KMS-11 (cell line): ENCODE measurements around the gene ANKRD13C.

Source experiments
- H2AFZ ChIP-seq: fragments of 200-600 bp; sonication (generic); 2 replicates; pipeline ENCODE4 v1.6.1; 2016; ENCODE audit warnings: antibody characterized with exemption, mixed run types, low read depth
- H3K27ac ChIP-seq: fragments of 200-600 bp; sonication (generic); 2 replicates; pipeline ENCODE4 v1.6.1; 2016; ENCODE audit warnings: mild to moderate bottlenecking, mixed run types
- H3K27me3 ChIP-seq: fragments of 200-600 bp; sonication (generic); 2 replicates; pipeline ENCODE4 v1.6.1; 2017; ENCODE audit warnings: mild to moderate bottlenecking, low read depth, mixed run types, moderate library complexity; ENCODE audit not compliant: insufficient read depth
- H3K36me3 ChIP-seq: fragments of 200-600 bp; sonication (generic); 2 replicates; pipeline ENCODE4 v1.6.1; 2017; ENCODE audit warnings: mild to moderate bottlenecking, mixed run types; ENCODE audit not compliant: insufficient read depth
- H3K4me1 ChIP-seq: fragments of 200-600 bp; sonication (generic); 2 replicates; pipeline ENCODE4 v1.6.1; 2016; ENCODE audit warnings: mild to moderate bottlenecking, low read depth, mixed run types; ENCODE audit not compliant: poor library complexity, severe bottlenecking
- H3K4me2 ChIP-seq: fragments of 200-600 bp; sonication (generic); 2 replicates; pipeline ENCODE4 v1.7.0; 2016; ENCODE audit warnings: mild to moderate bottlenecking, mixed run types
- H3K4me3 ChIP-seq: fragments of 200-600 bp; sonication (generic); IDR thresholded peaks from 2 replicates; pipeline ENCODE4 v1.6.1; 2017; ENCODE audit warnings: low read depth, low read length, mixed read lengths; ENCODE audit not compliant: insufficient read depth
- H3K79me2 ChIP-seq: fragments of 200-600 bp; sonication (generic); 2 replicates; pipeline ENCODE4 v1.6.1; 2016; ENCODE audit warnings: low read depth, mixed run types; ENCODE audit not compliant: insufficient read depth
- H3K9ac ChIP-seq: fragments of 200-600 bp; sonication (generic); 2 replicates; pipeline ENCODE4 v1.6.1; 2016; ENCODE audit warnings: mild to moderate bottlenecking, mixed run types
- H4K20me1 ChIP-seq: fragments of 200-600 bp; sonication (generic); 2 replicates; pipeline ENCODE4 v1.6.1; 2016; ENCODE audit warnings: mild to moderate bottlenecking, mixed run types; ENCODE audit not compliant: insufficient read depth
- TF ChIP-seq, protein P1 (sequence below): fragments of 200-600 bp; sonication (generic); conservative IDR thresholded peaks from 2 replicates; pipeline ENCODE4 v1.6.1; 2017; ENCODE audit warnings: low read depth, mild to moderate bottlenecking, antibody characterized with exemption, low read length, moderate library complexity, mixed read lengths

The ANKRD13C gene

DNA sequence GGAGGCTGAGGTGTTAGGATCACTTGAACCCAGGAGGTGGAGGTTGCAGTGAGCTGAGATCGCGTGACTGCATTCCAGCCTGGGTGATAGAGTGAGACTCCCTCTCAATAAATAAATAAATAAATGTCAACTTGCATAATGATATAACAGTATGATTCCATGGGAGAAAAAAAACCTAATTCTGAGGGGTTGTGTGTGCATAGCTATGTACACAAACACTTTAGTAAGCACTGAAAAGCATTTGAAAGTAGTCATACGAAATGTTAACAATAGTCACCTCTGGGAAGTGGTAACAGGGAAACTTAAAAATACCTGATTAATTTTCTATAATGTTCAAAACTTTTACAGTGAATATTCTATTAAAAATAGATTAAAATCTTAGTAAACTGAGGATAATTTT, 43.2 kb downstream of the ANKRD13C start:
- TF ChIP-seq, protein P1, sequence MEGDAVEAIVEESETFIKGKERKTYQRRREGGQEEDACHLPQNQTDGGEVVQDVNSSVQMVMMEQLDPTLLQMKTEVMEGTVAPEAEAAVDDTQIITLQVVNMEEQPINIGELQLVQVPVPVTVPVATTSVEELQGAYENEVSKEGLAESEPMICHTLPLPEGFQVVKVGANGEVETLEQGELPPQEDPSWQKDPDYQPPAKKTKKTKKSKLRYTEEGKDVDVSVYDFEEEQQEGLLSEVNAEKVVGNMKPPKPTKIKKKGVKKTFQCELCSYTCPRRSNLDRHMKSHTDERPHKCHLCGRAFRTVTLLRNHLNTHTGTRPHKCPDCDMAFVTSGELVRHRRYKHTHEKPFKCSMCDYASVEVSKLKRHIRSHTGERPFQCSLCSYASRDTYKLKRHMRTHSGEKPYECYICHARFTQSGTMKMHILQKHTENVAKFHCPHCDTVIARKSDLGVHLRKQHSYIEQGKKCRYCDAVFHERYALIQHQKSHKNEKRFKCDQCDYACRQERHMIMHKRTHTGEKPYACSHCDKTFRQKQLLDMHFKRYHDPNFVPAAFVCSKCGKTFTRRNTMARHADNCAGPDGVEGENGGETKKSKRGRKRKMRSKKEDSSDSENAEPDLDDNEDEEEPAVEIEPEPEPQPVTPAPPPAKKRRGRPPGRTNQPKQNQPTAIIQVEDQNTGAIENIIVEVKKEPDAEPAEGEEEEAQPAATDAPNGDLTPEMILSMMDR, result no peak
- H3K4me3 ChIP-seq, result no peak overlapping the region
- H4K20me1 ChIP-seq, result no peaks in the 10 kb centered on the region
- no peak overlapping the region for H3K9ac ChIP-seq
- H3K27ac ChIP-seq, result no peak overlapping the region
- no peaks in the 10 kb centered on the region for H3K27me3 ChIP-seq
- H3K4me1 ChIP-seq, result no peaks in the 10 kb centered on the region
- H3K36me3 ChIP-seq, result no peaks in the 10 kb centered on the region
- no peak overlapping the region for H2AFZ ChIP-seq
- no peak overlapping the region for H3K4me2 ChIP-seq
- peaks cover 2% of the 10 kb centered on the region; the same call in 1 of the 2 replicates for H3K79me2 ChIP-seq

GRCh38 chr1:70299472-70299871, 55.0 kb downstream of the ANKRD13C start:
- Histone ChIP-seq H3K4me1 (no peaks in the 10 kb centered on the region), H3K4me3 (no peak overlapping the region), H3K79me2 (no peaks in the 10 kb centered on the region; the same call in 1 of the 2 replicates), H3K4me2 (no peak overlapping the region), H2AFZ (no peak overlapping the region), H3K36me3 (no peaks in the 10 kb centered on the region), H3K9ac (no peak overlapping the region), H3K27ac (no peak overlapping the region), H3K27me3 (no peaks in the 10 kb centered on the region), H4K20me1 (no peaks in the 10 kb centered on the region)
- TF ChIP-seq, protein P1, result no peak

DNA sequence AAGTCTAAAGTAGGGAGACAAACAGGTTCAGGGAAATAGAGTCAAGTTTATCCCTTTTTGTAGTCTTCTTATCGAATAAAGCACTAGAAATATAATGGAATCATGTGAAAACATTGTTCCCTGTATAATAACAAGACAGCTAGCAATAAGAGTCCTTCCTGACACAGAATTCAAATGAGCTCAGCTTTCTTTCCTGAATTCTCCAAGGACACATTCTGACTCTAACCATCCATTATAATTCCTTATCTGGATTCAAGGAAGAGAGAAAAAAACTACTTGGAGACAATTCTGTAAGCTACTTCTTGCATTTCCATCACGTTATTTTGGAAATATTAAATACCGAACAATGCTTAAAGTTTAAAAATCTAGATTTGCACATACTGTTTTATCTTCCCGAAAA, 58.8 kb downstream of the ANKRD13C start:
- Histone ChIP-seq H4K20me1 (no peaks in the 10 kb centered on the region), H3K79me2 (no peaks in the 10 kb centered on the region; the same call in 1 of the 2 replicates), H3K27me3 (no peaks in the 10 kb centered on the region), H3K4me1 (no peaks in the 10 kb centered on the region), H2AFZ (no peak overlapping the region), H3K4me2 (no peak overlapping the region), H3K9ac (no peak overlapping the region), H3K36me3 (no peaks in the 10 kb centered on the region), H3K4me3 (no peak overlapping the region), H3K27ac (no peak overlapping the region)
- TF ChIP-seq, protein P1, result no peak

DNA sequence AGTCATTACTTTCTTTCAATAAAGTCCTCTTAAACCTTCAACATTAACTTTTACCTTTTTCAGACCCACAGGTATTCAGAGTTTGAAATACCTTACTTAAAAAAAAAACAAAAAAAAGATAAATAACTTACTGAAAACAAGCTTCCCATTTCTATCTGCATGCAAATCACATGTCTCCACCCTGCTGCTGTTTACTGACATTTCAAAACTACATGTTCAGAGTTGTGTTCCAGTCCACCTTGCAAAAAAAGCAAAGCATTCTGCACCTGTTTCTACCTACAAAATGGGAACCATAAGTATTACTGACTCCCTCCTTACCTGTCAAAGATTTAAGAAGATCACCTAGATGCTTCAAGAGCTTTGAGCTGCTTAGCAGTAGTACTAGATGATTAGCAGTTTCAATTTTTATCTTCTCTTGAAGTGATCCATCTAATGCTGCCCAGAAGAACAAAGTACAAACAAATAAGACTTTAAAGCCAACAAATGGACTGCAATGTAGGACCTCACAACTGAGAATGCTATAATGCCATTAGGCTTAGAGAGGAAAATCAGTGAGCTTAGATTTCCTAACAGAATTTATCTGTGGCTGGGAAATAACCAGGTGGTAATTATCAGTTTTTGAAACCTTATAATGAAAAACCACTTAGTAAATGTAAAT, 61.2 kb downstream of the ANKRD13C start:
- no peaks in the 10 kb centered on the region for H3K27me3 ChIP-seq
- H2AFZ ChIP-seq, result no peak overlapping the region
- TF ChIP-seq, protein P1, result no peak

More for the DNA sequence above, 61.2 kb downstream of the ANKRD13C start:
- Histone ChIP-seq H3K4me2 (no peak overlapping the region), H3K9ac (no peak overlapping the region), H3K4me1 (no peaks in the 10 kb centered on the region), H3K79me2 (no peaks in the 10 kb centered on the region; the same call in 1 of the 2 replicates), H3K36me3 (no peaks in the 10 kb centered on the region), H3K4me3 (no peak overlapping the region), H4K20me1 (no peaks in the 10 kb centered on the region), H3K27ac (no peak overlapping the region)
